DND-41 (cell line): ENCODE data around the gene RNF150.

Experiments
- ATAC-seq: fragments of 200-7000 bp; cut with Tn5 transposase; 3 replicates; pipeline ENCODE4 v1.9.1; 2021; ENCODE audit warnings: low read depth; ENCODE audit not compliant: insufficient read depth
- DNase-seq: peaks from one replicate; pipeline ENCODE4 v3.0.0-alpha.2; 2020
- H2AFZ ChIP-seq: 2 replicates; pipeline ENCODE4 v1.6.0; 2012; ENCODE audit warnings: low read depth, low read length
- H3K27ac ChIP-seq: 2 replicates; pipeline ENCODE4 v1.5.1; 2012; ENCODE audit warnings: low read length, inconsistent platforms
- H3K27me3 ChIP-seq: fragments of 200-600 bp; sonication (generic); 2 replicates; pipeline ENCODE4 v1.6.0; 2012; ENCODE audit warnings: low read length, mild to moderate bottlenecking, inconsistent platforms; ENCODE audit not compliant: insufficient read depth, poor library complexity
- H3K36me3 ChIP-seq: 2 replicates; pipeline ENCODE4 v1.5.1; 2012; ENCODE audit warnings: low read length, inconsistent platforms; ENCODE audit not compliant: insufficient read depth
- H3K4me1 ChIP-seq: 2 replicates; pipeline ENCODE4 v1.5.1; 2012; ENCODE audit warnings: mild to moderate bottlenecking, low read length; ENCODE audit not compliant: insufficient read depth
- H3K4me2 ChIP-seq: 2 replicates; pipeline ENCODE4 v1.6.0; 2012; ENCODE audit warnings: mild to moderate bottlenecking, moderate library complexity, low read length, inconsistent platforms; ENCODE audit not compliant: insufficient read depth
- H3K4me3 ChIP-seq, 2 experiments: fragments of 200-600 bp in 1 of 2; shearing (Covaris generic) in 1 of 2; 2 replicates each; pipeline ENCODE4 v1.5.1; 2012 to 2016; ENCODE audit warnings: inconsistent platforms in 2 of 2, low read length in 2 of 2, mild to moderate bottlenecking in 2 of 2, low read depth in 1 of 2, moderate library complexity in 1 of 2
- H3K79me2 ChIP-seq: 2 replicates; pipeline ENCODE4 v1.6.0; 2012; ENCODE audit warnings: low read length, inconsistent platforms; ENCODE audit not compliant: insufficient read depth
- H3K9ac ChIP-seq: 2 replicates; pipeline ENCODE4 v1.6.0; 2012; ENCODE audit warnings: low read depth, mild to moderate bottlenecking, inconsistent platforms, low read length, moderate library complexity
- H3K9me3 ChIP-seq: 2 replicates; pipeline ENCODE4 v1.5.1; 2012; ENCODE audit warnings: low read length, moderate library complexity, mild to moderate bottlenecking, inconsistent platforms; ENCODE audit not compliant: insufficient read depth, severe bottlenecking
- H4K20me1 ChIP-seq: 2 replicates; pipeline ENCODE4 v1.6.0; 2012; ENCODE audit warnings: low read length; ENCODE audit not compliant: insufficient read depth
- EZH2 ChIP-seq: IDR thresholded peaks from 3 replicates; pipeline ENCODE4 v1.6.1; 2012; ENCODE audit warnings: borderline replicate concordance, low read depth, mild to moderate bottlenecking, moderate library complexity, low read length, inconsistent platforms; ENCODE audit not compliant: severe bottlenecking
- TF ChIP-seq, protein P1 (sequence below): IDR thresholded peaks from 2 replicates; pipeline ENCODE4 v1.5.1; 2012; ENCODE audit warnings: borderline replicate concordance, low read length, moderate library complexity, mild to moderate bottlenecking; ENCODE audit not compliant: poor library complexity, severe bottlenecking; ENCODE audit errors: extremely low read depth

RNF150 gene

GRCh38 chr4:141120036-141120593 is 13.2 kb downstream of the RNF150 start:
- H3K27ac ChIP-seq, result no peak overlapping the region
- H4K20me1 ChIP-seq, result no peaks in the 10 kb centered on the region
- no peak overlapping the region for H3K9ac ChIP-seq
- TF ChIP-seq, protein P1, sequence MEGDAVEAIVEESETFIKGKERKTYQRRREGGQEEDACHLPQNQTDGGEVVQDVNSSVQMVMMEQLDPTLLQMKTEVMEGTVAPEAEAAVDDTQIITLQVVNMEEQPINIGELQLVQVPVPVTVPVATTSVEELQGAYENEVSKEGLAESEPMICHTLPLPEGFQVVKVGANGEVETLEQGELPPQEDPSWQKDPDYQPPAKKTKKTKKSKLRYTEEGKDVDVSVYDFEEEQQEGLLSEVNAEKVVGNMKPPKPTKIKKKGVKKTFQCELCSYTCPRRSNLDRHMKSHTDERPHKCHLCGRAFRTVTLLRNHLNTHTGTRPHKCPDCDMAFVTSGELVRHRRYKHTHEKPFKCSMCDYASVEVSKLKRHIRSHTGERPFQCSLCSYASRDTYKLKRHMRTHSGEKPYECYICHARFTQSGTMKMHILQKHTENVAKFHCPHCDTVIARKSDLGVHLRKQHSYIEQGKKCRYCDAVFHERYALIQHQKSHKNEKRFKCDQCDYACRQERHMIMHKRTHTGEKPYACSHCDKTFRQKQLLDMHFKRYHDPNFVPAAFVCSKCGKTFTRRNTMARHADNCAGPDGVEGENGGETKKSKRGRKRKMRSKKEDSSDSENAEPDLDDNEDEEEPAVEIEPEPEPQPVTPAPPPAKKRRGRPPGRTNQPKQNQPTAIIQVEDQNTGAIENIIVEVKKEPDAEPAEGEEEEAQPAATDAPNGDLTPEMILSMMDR, result no peak
- no peak for TF ChIP-seq EZH2
- no peaks in the 10 kb centered on the region for H3K79me2 ChIP-seq
- H3K4me2 ChIP-seq, result no peak overlapping the region
- no peaks in the 10 kb centered on the region for H3K4me1 ChIP-seq
- no peaks in the 10 kb centered on the region for H3K36me3 ChIP-seq
- H3K4me3 ChIP-seq, result no peak overlapping the region
- ATAC-seq, result no peak
- DNase-seq, result no peak
- H2AFZ ChIP-seq, result no peak overlapping the region
- H3K27me3 ChIP-seq, result peaks cover 3% of the 10 kb centered on the region
- H3K9me3 ChIP-seq, result no peaks in the 10 kb centered on the region

- H3K4me3 ChIP-seq, result no peak overlapping the region
- H3K9ac ChIP-seq, result no peak overlapping the region
- H3K36me3 ChIP-seq, result no peaks in the 10 kb centered on the region
- no peaks in the 10 kb centered on the region for H3K9me3 ChIP-seq
- no peak overlapping the region for H2AFZ ChIP-seq
- H3K4me2 ChIP-seq, result no peak overlapping the region
- DNase-seq (no peak), ATAC-seq (no peak)
- no peaks in the 10 kb centered on the region for H4K20me1 ChIP-seq
- H3K4me1 ChIP-seq, result no peaks in the 10 kb centered on the region
- TF ChIP-seq EZH2, result no peak
- TF ChIP-seq, protein P1, result no peak
- no peaks in the 10 kb centered on the region for H3K79me2 ChIP-seq
- H3K27ac ChIP-seq, result no peak overlapping the region
- peaks cover 3% of the 10 kb centered on the region for H3K27me3 ChIP-seq
These were observed 14.2 kb downstream of the RNF150 start for GRCh38 chr4:141119071-141119470.

- H3K27ac ChIP-seq, result no peak overlapping the region
- ATAC-seq (no peak), DNase-seq (no peak)
- no peaks in the 10 kb centered on the region for H3K4me1 ChIP-seq
- H3K4me2 ChIP-seq, result no peak overlapping the region
- no peak overlapping the region for H3K4me3 ChIP-seq
- H3K9me3 ChIP-seq, result no peaks in the 10 kb centered on the region
- no peak overlapping the region for H3K9ac ChIP-seq
- H3K36me3 ChIP-seq, result no peaks in the 10 kb centered on the region
- H2AFZ ChIP-seq, result no peak overlapping the region
- H3K27me3 ChIP-seq, result peaks cover 3% of the 10 kb centered on the region
- H3K79me2 ChIP-seq, result no peaks in the 10 kb centered on the region
- H4K20me1 ChIP-seq, result no peaks in the 10 kb centered on the region
- TF ChIP-seq, protein P1, result no peak
- TF ChIP-seq EZH2, result no peak
These were observed 14.9 kb downstream of the RNF150 start for GRCh38 chr4:141118381-141118780.
